ENCODE data around the gene SPON2.

The SPON2 gene

GRCh38 chr4:1208970-1209704 lies 36.8 kb upstream of the SPON2 start:
- peak; percentile 16 for DNase-seq

GRCh38 chr4:1208266-1208961 lies 36.0 kb upstream of the SPON2 start:
- DNase-seq = no peak

DNA sequence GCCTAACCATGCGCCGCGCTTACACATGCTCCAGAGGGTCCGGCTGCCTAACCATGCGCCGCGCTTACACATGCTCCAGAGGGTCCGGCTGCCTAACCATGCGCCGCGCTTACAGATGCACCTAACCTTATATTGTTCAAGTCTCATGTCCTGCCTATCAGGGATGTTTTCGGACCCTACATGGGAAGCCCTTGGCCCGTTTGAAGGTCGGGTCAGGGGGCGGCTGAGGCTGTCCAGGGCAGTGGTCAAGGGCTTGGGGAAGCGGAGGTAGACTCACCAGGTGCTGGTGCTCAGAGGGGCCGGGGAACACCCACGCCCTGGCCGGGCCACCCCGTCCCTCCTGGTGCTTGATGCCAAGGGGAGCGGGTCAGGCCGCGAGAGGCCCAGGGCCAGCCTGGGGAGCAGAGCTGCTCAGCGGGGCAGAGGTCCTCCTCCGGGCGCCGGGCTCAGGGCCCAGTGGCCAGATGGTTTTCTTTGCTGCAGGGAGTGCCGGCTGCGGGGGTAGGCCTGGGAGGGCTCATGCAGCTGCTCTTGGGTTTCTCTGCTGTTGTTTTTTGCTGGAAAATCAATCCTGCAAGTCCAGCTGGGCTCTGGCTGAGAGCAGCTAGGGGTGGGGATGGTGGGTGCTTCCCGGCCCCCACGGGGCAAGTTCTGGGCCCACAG lies 35.4 kb upstream of the SPON2 start:
- peak; percentile 44 for DNase-seq

GRCh38 chr4:1207157-1207470 lies 34.7 kb upstream of the SPON2 start:
- DNase-seq = no peak

DNA sequence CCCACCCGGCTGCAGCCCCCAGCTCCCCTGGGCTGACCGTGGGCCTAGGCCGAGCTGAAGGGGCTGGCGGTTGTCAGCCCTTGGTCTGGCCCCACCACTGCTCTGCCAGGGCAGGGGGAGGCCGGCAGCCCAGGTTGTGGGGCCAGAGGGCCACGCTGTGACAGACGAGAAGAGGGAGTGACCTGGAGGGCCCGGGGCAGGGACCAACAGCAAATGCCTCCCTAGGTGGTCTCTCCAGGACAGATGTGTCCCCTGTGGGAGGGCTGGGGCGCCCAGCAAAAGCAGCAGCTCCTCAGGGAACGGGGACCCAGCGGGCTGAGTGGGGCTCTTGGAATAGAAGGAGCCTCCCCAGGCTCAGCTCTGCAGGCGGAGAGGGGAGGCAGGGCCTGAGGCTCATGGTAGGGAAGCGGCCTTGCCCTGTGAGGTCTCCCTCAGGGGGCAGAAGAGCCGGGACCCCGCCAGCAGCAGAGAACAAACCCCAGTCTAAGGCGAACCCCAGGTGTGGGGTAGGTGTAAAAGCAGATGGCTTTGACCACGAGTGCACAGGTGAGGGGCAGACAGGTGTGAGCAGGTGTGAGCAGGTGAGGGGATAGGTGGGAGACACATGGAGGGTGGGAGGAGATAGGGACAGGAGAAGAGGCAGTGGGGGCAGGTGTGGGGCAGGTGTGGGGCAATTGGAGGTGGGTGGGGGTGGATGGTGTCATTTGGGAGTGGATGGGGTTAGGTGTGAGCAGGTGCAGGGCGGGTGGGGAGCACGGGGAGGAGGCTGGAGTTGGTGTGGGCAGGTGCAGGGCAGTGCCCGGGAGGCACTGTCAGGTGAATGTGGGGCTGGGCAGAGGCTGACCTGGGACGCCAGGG lies 34.1 kb upstream of the SPON2 start:
- no peak for DNase-seq

GRCh38 chr4:1205586-1206298 lies 33.4 kb upstream of the SPON2 start:
- DNase-seq = no peak

DNA sequence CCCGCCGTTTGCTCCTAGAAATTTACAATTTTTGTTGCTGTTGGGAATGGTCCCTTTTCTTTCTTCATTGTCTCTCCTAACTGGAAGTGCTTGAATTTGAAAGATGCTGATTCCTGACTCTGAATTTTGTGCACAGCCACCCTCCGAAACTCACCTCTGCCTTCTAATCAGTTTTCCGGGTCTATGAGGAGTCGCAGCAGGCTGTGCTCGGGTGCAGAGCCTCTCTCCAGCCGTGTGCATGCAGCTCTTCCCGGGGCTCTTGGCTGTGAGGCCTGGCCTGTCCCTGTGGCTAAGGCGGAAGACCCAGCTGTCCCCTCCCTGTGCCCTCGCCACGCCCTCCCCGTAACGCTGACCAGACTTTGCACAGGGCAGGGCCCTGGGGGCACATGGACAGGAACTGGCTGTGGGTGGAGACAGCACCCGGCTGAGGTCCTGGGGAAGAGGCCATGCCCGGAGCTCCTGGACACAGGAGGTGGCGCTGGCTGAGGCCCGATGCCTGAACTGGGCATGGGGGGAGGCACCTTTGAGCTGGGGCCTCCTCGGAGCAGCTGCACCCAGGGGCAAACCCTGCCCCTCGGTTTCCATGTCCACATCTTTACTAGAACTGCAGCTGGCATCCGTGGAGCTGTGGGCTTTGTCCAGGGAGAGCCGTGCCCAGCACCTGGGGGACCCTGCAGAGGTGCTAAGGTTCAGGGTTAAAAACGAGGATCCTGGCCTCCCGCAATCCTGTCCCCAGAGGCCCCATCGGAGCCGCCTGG lies 32.6 kb upstream of the SPON2 start:
- DNase-seq = no peak

GRCh38 chr4:1204286-1204827 lies 32.0 kb upstream of the SPON2 start:
- no peak for DNase-seq

DNA sequence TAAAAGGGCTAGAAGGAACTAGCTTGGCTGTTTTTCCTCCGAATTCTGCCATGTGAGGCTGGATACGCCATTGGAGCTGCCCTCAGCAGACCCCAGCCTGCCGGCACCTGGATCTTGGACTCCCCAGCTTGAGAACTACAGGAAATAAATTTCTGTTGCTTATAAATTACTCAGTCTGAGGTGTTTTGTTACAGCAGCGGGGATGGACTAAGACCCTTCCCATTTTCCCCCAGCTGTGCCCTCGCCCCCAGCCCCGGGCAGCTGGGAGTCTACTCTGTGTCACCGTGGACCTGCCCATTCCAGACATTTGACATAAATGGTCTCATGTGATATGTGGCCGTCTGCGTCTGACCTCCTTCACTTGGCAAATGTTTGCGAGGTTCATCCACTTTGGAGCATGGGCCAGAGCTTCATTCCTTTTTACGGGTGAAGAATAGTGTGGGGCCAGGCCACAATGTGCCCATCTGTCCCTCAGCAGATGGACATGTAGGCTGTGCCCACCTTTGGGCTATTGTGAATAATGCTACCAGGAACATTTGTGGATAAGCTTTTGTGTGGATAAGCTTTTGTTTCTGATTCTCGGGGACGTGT lies 30.7 kb upstream of the SPON2 start:
- DNase-seq = no peak

GRCh38 chr4:1202526-1203011 lies 30.2 kb upstream of the SPON2 start:
- DNase-seq = no peak

DNA sequence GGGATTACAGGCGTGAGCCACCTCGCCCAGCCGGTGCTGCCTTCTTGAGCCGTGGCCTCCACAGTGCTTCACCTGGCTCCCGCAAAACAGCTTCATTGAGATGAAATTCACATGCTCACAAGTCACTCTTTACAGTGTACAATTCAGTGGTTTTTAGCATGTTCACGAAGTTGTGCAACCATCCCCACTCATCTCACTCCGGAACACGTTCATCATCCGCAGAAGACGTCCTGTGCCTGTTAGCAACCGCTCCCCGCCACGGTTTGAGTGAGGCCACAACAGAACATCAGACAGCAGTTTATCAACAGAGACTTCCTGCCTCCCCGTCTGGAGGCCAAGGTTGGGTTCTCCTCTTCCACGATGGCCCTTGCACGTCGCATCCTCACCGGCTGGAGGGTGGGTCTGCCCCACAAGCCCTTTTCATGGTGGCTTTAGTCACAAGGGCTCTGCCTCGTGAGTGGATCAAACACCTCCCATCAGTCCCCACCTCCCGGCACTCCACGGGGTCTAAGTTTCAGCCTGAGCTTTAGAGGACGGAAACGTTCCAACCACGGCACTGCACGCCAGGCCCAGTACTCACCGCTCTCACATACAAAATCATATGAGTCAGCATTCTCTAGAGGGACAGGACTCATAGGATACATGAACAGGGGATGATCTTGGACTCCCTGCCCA lies 29.6 kb upstream of the SPON2 start:
- peak; percentile 89 for DNase-seq

DNA sequence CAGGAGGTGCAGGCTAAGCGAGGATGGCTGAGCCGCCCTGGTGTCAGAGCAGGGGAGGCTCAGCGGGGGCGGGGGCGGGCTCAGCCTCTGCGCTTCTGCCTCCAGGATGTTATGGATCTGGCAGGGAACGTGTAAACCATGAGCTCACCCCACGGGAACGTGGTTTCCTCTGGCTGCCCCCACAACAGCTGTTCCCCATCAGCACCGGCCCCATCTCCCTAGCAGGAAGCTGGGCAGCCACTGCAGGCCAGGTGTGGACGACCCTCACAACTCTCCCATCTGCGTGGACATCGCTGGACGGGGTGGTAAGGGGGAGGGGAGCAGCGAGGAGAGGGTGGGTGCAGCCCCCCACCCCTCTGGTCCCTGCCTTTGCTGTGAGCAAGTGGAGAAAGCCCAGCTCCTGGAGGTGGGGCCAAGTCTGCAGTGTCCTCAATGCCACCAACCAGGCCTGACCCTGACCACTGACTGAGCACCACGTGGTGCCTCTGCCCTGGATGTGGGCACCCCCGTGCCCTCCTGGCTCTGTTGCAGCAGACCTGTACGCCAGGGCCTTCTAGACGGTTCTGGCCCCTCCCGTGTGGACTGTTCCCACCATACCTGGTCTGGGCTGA lies 28.1 kb upstream of the SPON2 start:
- DNase-seq = peak; percentile 91

DNA sequence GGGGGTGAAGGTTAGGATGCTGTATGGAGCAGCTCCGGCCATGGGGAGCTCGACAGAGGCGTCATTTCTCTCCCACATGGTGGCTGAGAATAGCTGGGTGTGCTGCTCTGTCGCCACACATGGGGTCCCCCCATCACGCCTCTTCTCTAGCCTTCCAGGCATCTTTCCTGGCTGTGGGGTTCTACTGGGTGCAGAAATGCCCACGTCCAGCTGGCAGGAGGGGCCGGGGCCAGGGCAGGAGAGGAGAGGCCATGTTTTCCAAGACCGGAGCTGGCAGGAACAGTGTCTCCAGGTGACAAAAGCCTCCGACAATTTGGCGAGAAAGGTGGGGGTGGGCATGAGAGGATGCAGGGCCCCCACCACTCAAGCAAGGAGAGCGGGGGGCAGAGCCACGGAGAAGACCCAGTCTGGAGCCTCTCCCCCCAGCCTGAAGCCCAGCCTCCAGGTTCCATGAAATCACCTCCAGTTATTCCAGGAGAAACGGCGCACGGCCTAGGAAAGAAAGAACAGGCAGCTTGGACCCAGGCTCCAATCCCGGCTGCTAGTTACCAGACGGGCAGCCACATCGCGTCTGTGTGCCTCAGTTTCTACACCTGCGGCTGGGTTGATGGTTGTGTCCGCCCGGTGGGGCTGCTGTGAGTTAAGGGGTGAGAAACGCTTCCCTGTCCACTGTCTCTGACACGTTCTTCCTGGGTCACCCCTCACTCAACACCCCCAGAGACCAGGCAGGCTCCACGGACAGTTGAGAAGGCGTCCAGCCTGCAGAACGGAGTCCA lies 27.4 kb upstream of the SPON2 start:
- DNase-seq = no peak

DNA sequence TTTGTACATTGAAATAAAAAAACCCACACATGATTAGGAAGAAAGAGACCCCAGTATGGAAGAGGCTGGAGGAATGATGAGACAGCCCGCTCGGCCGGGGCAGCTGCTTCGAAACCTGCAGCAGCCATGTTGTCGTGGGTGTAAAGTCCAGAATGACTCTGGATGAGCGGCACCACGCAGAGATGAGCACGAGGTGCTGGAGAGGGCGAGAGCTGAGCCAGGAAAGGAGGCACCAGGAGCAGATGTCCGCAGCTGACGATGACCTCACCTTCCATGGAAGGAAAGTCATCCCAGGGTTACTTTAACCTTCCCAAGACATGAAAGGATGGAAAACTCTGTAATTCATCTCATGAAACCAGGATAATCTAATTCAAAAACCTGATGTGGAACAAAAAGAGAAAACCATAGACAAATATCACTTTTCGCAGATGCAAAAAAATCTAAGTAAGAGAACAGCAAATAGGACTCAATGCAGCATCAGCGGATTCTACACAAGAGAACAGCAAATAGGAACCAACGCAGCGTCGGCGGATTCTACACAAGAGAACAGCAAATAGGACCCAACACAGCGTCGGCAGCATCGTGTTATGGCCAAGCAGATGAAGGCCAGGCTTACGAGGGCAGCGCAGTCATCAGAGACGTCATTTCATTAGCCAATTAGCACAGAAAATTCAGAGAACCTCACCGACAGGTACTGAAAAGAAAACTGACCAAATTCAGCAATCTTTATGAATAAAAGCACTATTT lies 25.9 kb upstream of the SPON2 start:
- no peak for DNase-seq

GRCh38 chr4:1196421-1197183 lies 24.2 kb upstream of the SPON2 start:
- DNase-seq = no peak

- DNase-seq = no peak
Observed at GRCh38 chr4:1195891-1196401, 23.6 kb upstream of the SPON2 start.

- no peak for DNase-seq
Observed at GRCh38 chr4:1195109-1195671, 22.8 kb upstream of the SPON2 start.

All from fibroblast of skin of abdomen (primary cell).